Skeletal muscle tissue (tissue), 4 donors: ENCODE measurements around the gene FCHSD2. TPM values are rescaled to one million over a fixed set of nuclear protein-coding genes. Genes with fewer than 3 reads are reported as not detected.

Source experiments
- H3K27ac ChIP-seq: one replicate; pipeline ENCODE4 v1.7.0; 2013; ENCODE audit warnings: mild to moderate bottlenecking, low read depth, low read length, inconsistent platforms
- H3K27me3 ChIP-seq, 3 donors: one replicate each; pipeline ENCODE4 v1.7.0; 2013; ENCODE audit warnings: low read length in 3 of 3; ENCODE audit not compliant: control insufficient read depth in 3 of 3, insufficient read depth in 3 of 3
- H3K36me3 ChIP-seq, 3 donors: one replicate each; pipeline ENCODE4 v1.7.0; 2013; ENCODE audit warnings: low read length in 3 of 3; ENCODE audit not compliant: control insufficient read depth in 3 of 3, insufficient read depth in 3 of 3
- H3K4me1 ChIP-seq, 3 donors: one replicate each; pipeline ENCODE4 v1.7.0; 2013; ENCODE audit warnings: low read length in 3 of 3, mild to moderate bottlenecking in 3 of 3; ENCODE audit not compliant: control insufficient read depth in 3 of 3, insufficient read depth in 3 of 3
- H3K4me3 ChIP-seq, 3 donors: one replicate each; pipeline ENCODE4 v1.7.0; 2013; ENCODE audit warnings: low read length in 3 of 3
- H3K9ac ChIP-seq, 3 donors: one replicate each; pipeline ENCODE4 v1.7.0; 2013; ENCODE audit warnings: low read length in 3 of 3, mild to moderate bottlenecking in 3 of 3, moderate library complexity in 2 of 3, low read depth in 1 of 3
- H3K9me3 ChIP-seq, 3 donors: one replicate each; pipeline ENCODE4 v1.7.0; 2013; ENCODE audit warnings: low read length in 3 of 3; ENCODE audit not compliant: control insufficient read depth in 3 of 3
- total RNA-seq: library from RNA; depleted of rRNA; stranded (reverse); fragments of >200 nt; gene quantifications from one replicate; pipeline ENCODE4 v1.2.3, GENCODE V29; 2014
- donor health status: Osteomylitis.

FCHSD2 gene
- total RNA-seq, 1 donor from 2014 or later: 19.8 TPM

DNA sequence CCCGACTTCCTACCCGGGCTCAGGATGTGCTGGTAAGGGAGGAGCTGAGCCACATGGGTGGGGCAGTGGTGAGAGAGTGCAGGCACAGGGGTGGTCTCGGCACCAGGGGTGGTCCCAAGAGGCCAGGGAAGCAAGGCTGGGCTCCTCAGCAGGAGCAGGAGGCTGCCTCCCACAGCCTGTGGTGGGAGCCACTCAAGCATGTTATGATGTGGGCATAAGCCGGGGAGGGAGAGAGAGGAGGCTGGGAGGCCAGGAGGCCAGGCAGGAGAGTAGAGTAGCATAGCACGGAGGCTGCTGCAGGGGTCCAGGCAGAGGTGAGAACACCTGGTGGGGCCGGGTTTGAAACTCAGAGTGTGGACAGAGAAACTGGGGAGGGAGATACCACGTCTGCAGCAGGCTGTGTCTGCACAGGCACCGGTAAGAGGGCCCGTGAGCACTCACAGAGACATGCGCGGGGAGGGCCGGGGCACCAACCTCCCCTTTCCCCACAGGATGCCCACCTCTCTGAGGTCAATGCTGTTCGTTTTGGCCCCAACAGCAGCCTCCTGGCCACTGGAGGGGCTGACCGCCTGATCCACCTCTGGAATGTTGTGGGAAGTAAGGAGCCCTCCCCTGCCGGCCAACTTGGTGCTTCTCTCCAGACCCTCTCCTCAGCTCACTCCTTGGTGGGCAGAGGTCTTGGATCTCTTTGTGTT lies 317.2 kb downstream of the FCHSD2 start:
- Histone ChIP-seq H3K27ac (no peak overlapping the region), H3K4me1 (peaks cover 10 to 21% (median 19%) of the 10 kb centered on the region in 3 donors), H3K9me3 (no peaks in the 10 kb centered on the region), H3K36me3 (peaks cover 0 to 14% (median 3%) of the 10 kb centered on the region in 3 donors), H3K4me3 (no peak overlapping the region), H3K9ac (no peak overlapping the region), H3K27me3 (no peaks in the 10 kb centered on the region)

DNA sequence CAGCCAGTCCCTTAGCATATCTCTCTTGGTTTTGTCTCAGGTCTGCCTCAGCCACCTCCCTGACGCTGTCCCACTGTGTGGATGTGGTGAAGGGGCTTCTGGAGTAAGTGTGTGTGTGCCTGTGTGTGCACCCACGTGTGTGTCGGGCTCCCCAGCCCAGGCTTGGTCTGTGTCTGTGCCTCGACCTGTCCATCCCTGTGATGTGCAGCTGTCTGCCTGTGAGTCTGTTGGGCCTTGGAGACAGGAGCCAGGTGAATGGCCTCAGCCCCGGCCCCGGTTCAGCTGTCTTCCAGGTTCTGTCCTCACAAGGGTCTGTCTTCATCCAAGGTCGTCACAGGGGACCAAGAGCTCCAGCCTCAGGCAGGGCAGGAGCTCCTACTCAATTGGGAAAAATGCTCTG lies 318.1 kb downstream of the FCHSD2 start:
- Histone ChIP-seq H3K9ac (no peak overlapping the region), H3K27me3 (no peaks in the 10 kb centered on the region), H3K36me3 (peaks cover 1 to 15% (median 5%) of the 10 kb centered on the region in 3 donors), H3K4me1 (peaks cover 10 to 21% (median 19%) of the 10 kb centered on the region in 3 donors), H3K27ac (no peak overlapping the region), H3K9me3 (no peaks in the 10 kb centered on the region), H3K4me3 (no peak overlapping the region)

DNA sequence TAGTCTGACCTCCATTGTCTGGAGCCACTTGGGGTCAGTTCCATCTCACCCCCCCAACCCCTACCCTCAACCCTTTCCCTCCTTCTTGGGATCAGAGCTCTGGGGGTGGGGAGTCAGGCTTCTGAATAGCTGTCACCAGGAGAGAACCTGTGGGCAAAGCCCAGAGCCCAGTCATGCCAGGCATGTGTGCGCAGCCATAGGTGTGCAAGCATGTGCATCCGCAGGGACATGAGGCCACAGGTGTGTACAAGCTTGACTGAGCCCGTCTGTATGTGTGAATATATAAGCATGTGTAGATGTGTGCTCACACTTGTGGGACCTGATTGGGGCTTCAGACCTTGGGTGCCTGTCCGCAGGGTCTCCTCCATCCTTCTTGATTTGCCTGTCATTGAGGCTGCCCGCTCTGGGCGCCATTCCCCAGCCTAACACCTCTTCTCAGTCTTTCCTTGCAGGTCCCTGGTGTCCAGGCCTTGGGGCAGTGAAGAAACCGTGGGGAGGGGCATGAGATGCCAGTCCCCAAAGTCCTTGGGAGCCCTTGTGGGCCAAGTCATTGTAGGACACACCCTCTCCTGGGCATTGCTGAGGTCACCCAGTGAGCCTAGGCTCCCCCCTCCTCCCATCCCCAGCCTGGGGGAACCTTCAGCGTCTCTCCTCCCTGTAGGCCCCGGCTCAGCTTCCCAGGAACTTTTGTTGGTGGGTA lies 318.9 kb downstream of the FCHSD2 start:
- Histone ChIP-seq H3K27me3 (no peaks in the 10 kb centered on the region), H3K27ac (no peak overlapping the region), H3K9me3 (no peaks in the 10 kb centered on the region)

DNA sequence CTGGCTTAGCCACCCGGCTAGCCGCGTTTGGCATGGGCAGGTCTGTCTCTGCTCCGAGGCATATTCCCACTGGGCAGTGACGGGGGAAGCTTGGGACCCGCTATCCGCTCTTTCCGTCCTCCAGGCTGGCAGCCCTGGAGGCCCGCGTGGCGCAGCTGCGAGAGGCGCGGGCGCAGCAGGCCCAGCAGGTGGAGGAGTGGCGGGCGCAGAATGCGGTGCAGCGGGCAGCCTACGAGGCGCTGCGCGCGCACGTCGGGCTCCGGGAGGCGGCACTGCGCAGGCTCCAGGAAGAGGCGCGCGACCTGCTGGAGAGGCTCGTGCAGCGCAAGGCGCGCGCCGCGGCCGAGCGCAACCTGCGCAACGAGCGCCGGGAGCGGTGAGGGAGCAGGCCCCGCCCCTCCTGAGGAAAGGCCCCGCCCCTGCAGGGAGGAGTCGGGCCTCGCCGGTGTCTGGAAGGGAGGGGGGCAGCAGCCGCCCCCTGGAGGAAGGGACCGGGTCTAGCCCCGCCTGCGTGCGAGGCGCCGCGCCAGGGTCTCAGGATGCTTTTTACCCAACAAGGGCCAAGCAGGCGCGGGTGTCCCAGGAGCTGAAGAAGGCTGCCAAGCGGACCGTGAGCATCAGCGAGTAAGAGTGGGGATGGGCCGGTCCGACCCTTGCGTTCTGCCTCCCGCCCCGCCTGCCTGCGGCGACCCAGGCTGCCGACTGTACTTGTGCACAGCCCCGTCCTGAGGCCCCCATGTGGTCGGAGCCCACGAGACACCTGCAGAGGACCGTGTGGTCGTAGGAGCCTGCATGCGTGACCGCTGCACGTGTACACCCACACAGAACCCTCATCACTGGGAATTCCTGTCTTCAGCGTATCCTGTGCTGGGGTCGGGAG lies 320.0 kb downstream of the FCHSD2 start:
- H3K36me3 ChIP-seq: peaks cover 10 to 19% (median 18%) of the 10 kb centered on the region in 3 donors
- no peaks in the 10 kb centered on the region for H3K27me3 ChIP-seq
- H3K9ac ChIP-seq: peak overlapping the region; percentile 76 to 95 (median 84)
- no peaks in the 10 kb centered on the region for H3K9me3 ChIP-seq
- H3K4me3 ChIP-seq: peak overlapping the region; percentile 76 to 81 (median 77)
- peaks cover 10 to 16% (median 15%) of the 10 kb centered on the region in 3 donors for H3K4me1 ChIP-seq
- peak overlapping the region; percentile 12 for H3K27ac ChIP-seq

More for the DNA sequence above, 318.9 kb downstream of the FCHSD2 start:
- Histone ChIP-seq H3K4me1 (peaks cover 10 to 18% (median 17%) of the 10 kb centered on the region in 3 donors), H3K9ac (no peak overlapping the region), H3K36me3 (peaks cover 3 to 12% (median 9%) of the 10 kb centered on the region in 3 donors), H3K4me3 (no peak overlapping the region)

DNA sequence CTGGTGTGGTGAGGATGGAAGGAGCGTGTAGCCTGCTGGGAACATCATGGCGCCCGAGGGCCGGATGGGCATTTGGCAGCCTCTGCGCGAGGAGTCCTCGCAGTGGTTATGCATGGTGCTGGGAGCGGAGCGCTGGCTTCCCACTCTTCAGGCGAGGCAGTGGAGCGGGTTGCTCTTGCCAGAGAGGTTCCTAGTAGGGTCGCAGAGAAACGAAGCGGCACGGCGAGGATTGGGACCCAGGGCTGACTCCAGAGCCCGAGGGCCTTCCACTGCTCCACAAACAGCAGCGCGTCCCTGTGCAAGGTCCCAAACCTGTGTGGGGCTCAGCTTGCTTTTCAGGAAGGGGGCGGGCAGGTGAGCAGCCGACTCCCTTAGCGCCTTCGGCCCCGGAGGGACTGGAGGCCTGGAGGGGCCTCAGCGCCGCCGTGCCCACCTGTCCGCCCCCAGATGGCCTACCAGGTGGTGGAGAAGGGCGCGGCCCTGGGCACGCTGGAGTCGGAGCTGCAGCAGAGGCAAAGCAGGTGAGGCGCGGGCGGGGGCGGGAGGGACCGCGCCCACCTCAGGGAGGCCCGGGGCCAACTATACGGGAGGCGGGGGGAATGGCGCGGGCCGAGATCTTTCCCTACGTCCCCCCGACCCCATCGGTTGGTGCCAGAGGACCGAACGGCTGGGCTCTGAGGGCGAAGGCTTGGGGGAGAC lies 320.7 kb downstream of the FCHSD2 start:
- peak overlapping the region; percentile 76 to 95 (median 84) for H3K9ac ChIP-seq
- peaks cover 10 to 18% (median 16%) of the 10 kb centered on the region in 3 donors for H3K4me1 ChIP-seq
- H3K4me3 ChIP-seq: peak overlapping the region; percentile 76 to 81 (median 77)
- H3K27ac ChIP-seq: no peak overlapping the region
- H3K36me3 ChIP-seq: peaks cover 10 to 19% (median 18%) of the 10 kb centered on the region in 3 donors
- H3K27me3 ChIP-seq: no peaks in the 10 kb centered on the region
- H3K9me3 ChIP-seq: no peaks in the 10 kb centered on the region

DNA sequence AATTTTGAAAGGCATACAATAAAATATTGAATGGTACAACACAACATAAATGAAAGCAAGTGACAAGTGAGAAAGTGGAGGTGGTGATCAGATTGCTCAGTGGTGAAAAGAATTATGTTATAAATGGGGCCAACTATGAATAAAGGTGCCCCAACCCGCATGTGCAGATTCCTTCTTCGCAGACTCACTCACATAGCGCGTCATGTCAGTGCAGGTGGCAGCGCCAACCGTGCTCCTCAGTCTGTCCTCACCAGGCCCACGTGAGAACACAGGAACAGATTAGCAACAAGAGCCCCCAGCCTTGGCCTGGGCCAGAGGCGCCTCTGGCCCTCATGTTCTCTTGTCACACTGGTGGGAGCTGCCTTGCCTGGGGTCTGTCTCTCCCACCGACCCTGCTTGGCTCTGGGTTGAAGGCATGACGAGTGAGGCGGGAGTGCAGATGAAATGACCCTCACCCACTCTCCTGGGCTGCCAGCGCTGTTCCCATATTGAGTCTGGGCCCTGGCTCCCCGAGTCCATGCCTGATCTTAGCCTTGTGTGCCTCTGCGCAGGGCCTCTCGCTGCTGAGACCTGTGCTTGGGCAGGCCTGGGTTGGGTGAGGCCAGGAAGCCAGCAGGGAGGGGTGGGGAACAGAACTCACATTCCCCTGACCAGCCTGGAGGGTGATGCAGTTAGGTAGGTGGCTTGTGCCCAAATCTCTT lies 321.5 kb downstream of the FCHSD2 start:
- Histone ChIP-seq H3K4me3 (no peak overlapping the region), H3K36me3 (peaks cover 10 to 19% (median 18%) of the 10 kb centered on the region in 3 donors)

DNA sequence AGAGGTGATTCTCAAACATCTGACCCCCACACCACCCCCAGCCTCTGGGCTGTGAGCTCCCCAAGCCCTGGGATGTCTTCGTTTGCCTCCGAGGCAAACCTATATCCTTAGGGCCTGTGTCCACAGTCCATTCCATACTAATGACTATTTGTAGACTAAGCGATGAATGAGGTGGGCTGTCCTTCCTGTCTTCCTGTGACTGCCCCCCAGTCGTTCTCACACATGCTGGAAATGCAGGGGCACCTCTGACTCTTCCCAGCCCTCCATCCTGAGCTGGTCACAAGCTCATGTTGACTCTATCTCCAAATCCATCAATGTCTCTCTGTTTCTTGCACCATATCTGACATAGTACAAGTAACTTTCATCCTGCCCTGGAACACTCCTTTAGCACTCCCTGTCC lies 323.1 kb downstream of the FCHSD2 start:
- peaks cover 18 to 39% (median 28%) of the 10 kb centered on the region in 3 donors for H3K4me1 ChIP-seq
- peaks cover 10 to 19% (median 18%) of the 10 kb centered on the region in 3 donors for H3K36me3 ChIP-seq
- H3K9me3 ChIP-seq: no peaks in the 10 kb centered on the region
- H3K27ac ChIP-seq: no peak overlapping the region
- no peaks in the 10 kb centered on the region for H3K27me3 ChIP-seq
- H3K9ac ChIP-seq: no peak overlapping the region
- no peak overlapping the region for H3K4me3 ChIP-seq

More for the DNA sequence above, 321.5 kb downstream of the FCHSD2 start:
- Histone ChIP-seq H3K4me1 (peaks cover 10 to 26% (median 16%) of the 10 kb centered on the region in 3 donors), H3K27me3 (no peaks in the 10 kb centered on the region), H3K9me3 (no peaks in the 10 kb centered on the region), H3K9ac (no peak overlapping the region), H3K27ac (no peak overlapping the region)

DNA sequence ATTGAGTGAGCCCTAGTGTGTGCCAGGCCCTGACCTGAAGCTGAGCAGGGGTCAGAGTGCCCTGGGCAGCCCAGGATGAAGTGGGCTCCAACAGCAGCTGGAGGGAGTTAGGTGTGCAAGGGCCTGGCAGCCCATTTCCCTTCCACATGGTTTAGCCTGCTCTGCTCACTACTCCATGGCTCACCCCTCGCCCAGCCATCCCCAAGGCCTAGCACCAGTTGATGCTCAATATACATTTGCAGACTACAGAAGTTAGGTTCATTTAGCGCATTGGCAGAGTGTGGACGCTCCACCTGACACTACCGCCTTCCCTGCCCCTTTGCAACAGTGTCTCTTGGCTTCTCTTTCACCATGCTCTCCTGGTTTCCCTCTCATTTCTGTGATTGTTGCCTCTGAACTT lies 324.2 kb downstream of the FCHSD2 start:
- no peak overlapping the region for H3K4me3 ChIP-seq
- H3K9ac ChIP-seq: no peak overlapping the region
- H3K27me3 ChIP-seq: no peaks in the 10 kb centered on the region
- H3K9me3 ChIP-seq: no peaks in the 10 kb centered on the region
- peaks cover 10 to 19% (median 18%) of the 10 kb centered on the region in 3 donors for H3K36me3 ChIP-seq
- peaks cover 26 to 48% (median 37%) of the 10 kb centered on the region in 3 donors for H3K4me1 ChIP-seq
- H3K27ac ChIP-seq: no peak overlapping the region
